Measurements from ENCODE around the gene MYO1D. TPM values are rescaled to one million over a fixed set of nuclear protein-coding genes. Genes with fewer than 3 reads are reported as not detected.

MYO1D gene
- total RNA-seq, 1 experiment from 2014 or later = 1.3 TPM

DNA sequence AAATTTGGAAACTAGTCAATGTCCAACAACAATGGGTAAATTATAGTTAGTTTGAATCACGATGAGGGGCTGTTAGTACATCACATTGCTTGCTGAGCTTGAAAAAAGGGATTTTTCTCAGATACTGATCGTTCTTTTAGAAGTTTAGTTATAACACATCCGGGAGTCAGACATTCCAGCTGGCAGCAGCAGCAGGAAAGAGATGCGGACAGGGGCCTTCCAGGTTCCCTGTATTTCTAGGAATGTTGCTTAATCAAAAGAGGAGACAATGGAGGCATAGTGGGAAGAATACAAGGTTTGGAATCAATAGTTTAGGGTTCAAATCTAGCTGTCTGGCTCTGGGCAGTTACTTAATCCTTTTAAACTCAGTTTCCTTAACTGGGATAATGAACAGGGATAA lies 362.3 kb downstream of the MYO1D start:
- Histone ChIP-seq H3K27me3 (ENCODE audit: control insufficient read depth, insufficient read depth, low read length) (peaks cover 9% of the 10 kb centered on the region), H3K36me3 (ENCODE audit: control insufficient read depth, insufficient read depth, low read length) (no peaks in the 10 kb centered on the region), H3K4me1 (ENCODE audit: control insufficient read depth, insufficient read depth, low read length) (peaks cover 5% of the 10 kb centered on the region; the same call in 1 of the 2 replicates), H3K27ac (ENCODE audit: low read length) (no peak overlapping the region), H3K9me3 (ENCODE audit: control insufficient read depth, insufficient read depth, low read depth, low read length) (no peaks in the 10 kb centered on the region), H3K4me3 (ENCODE audit: low read depth in 2 of 2, low read length in 2 of 2) (no peak overlapping the region)
- TF ChIP-seq POLR2AphosphoS5 (IDR thresholded peaks at IDR 0.05; ENCODE audit: low read depth, low read length) = no peak
- TF ChIP-seq, protein P1, sequence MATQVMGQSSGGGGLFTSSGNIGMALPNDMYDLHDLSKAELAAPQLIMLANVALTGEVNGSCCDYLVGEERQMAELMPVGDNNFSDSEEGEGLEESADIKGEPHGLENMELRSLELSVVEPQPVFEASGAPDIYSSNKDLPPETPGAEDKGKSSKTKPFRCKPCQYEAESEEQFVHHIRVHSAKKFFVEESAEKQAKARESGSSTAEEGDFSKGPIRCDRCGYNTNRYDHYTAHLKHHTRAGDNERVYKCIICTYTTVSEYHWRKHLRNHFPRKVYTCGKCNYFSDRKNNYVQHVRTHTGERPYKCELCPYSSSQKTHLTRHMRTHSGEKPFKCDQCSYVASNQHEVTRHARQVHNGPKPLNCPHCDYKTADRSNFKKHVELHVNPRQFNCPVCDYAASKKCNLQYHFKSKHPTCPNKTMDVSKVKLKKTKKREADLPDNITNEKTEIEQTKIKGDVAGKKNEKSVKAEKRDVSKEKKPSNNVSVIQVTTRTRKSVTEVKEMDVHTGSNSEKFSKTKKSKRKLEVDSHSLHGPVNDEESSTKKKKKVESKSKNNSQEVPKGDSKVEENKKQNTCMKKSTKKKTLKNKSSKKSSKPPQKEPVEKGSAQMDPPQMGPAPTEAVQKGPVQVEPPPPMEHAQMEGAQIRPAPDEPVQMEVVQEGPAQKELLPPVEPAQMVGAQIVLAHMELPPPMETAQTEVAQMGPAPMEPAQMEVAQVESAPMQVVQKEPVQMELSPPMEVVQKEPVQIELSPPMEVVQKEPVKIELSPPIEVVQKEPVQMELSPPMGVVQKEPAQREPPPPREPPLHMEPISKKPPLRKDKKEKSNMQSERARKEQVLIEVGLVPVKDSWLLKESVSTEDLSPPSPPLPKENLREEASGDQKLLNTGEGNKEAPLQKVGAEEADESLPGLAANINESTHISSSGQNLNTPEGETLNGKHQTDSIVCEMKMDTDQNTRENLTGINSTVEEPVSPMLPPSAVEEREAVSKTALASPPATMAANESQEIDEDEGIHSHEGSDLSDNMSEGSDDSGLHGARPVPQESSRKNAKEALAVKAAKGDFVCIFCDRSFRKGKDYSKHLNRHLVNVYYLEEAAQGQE (IDR thresholded peaks at IDR 0.05; ENCODE audit: insufficient read depth in 1 of 2, low read depth in 2 of 2, low read length in 1 of 2) = no peak
- ChIA-PET POLR2A (interaction anchor here (0.6 kb wide), 1 partner anchor 460 kb away, joined by 6 read pairs; no protein-coding TSS in a partner anchor), CTCF (no interaction called here)
- BruUV-seq (replicated peaks) = no TSS peak
- in situ Hi-C loops (cut with HindIII; ENCODE audit: low pct_unique_long_range_greater_than_20kb, low sequenced_read_pairs) (no loop called here), intact Hi-C loops (cut with micrococcal nuclease; ENCODE audit: unreplicated experiment) (no loop called here)
- ATAC-seq = no peak
- DNase-seq (ENCODE audit: low read depth, low spot score) = no peak

DNA sequence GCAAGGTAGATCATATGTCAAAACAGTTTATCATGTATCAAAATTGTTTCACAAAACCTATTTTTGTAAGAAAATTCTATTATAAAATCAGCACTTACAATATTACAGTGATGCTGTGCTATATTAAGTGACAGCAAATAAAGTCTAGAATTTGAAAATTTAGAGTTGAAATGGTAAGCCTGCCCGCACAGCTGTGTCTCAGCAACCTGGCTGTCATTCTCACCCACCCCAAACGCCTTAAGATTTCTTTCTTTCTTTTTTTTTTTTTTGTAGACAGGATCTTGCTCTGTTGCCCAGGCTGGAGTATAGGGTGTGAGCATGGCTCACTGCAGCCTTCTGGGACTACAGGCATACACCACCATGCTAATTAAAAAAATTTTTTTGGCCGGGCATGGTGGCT lies 363.3 kb downstream of the MYO1D start:
- ATAC-seq (no peak), DNase-seq (ENCODE audit: low read depth, low spot score) (no peak)
- BruUV-seq (replicated peaks) = no TSS peak
- Histone ChIP-seq H3K9me3 (ENCODE audit: control insufficient read depth, insufficient read depth, low read depth, low read length) (no peaks in the 10 kb centered on the region), H3K4me3 (ENCODE audit: low read depth in 2 of 2, low read length in 2 of 2) (no peak overlapping the region), H3K27me3 (ENCODE audit: control insufficient read depth, insufficient read depth, low read length) (peaks cover 5% of the 10 kb centered on the region), H3K36me3 (ENCODE audit: control insufficient read depth, insufficient read depth, low read length) (no peaks in the 10 kb centered on the region), H3K4me1 (ENCODE audit: control insufficient read depth, insufficient read depth, low read length) (no peaks in the 10 kb centered on the region), H3K27ac (ENCODE audit: low read length) (no peak overlapping the region)
- TF ChIP-seq POLR2AphosphoS5 (IDR thresholded peaks at IDR 0.05; ENCODE audit: low read depth, low read length) = no peak
- TF ChIP-seq SIN3A (IDR thresholded peaks at IDR 0.05; ENCODE audit: borderline replicate concordance, insufficient read depth, low read depth, low read length) = no peak
- no peak for TF ChIP-seq TCF7L2 (IDR thresholded peaks at IDR 0.05; ENCODE audit: low read depth, low read length)
- TF ChIP-seq, protein P1 (IDR thresholded peaks at IDR 0.05; ENCODE audit: insufficient read depth in 1 of 2, low read depth in 2 of 2, low read length in 1 of 2) = no peak
- TF ChIP-seq, protein P2, sequence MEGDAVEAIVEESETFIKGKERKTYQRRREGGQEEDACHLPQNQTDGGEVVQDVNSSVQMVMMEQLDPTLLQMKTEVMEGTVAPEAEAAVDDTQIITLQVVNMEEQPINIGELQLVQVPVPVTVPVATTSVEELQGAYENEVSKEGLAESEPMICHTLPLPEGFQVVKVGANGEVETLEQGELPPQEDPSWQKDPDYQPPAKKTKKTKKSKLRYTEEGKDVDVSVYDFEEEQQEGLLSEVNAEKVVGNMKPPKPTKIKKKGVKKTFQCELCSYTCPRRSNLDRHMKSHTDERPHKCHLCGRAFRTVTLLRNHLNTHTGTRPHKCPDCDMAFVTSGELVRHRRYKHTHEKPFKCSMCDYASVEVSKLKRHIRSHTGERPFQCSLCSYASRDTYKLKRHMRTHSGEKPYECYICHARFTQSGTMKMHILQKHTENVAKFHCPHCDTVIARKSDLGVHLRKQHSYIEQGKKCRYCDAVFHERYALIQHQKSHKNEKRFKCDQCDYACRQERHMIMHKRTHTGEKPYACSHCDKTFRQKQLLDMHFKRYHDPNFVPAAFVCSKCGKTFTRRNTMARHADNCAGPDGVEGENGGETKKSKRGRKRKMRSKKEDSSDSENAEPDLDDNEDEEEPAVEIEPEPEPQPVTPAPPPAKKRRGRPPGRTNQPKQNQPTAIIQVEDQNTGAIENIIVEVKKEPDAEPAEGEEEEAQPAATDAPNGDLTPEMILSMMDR (IDR thresholded peaks at IDR 0.05) = no peak
- intact Hi-C loops (cut with micrococcal nuclease; ENCODE audit: unreplicated experiment) = no loop called here
- ChIA-PET POLR2A (no interaction called here), CTCF (no interaction called here)
- in situ Hi-C loops (cut with HindIII; ENCODE audit: low pct_unique_long_range_greater_than_20kb, low sequenced_read_pairs) = no loop called here

Measured in Panc1 (cell line).